LNCAP (cell line): ENCODE data around the gene ETV3.

Experiments used
- CTCF ChIP-seq: fragments of 450-650 bp; IDR thresholded peaks from 2 replicates; pipeline ENCODE4 v1.5.1; 2017; ENCODE audit warnings: mild to moderate bottlenecking

The ETV3 gene

GRCh38 chr1:157166590-157166989 lies 28.4 kb upstream of the ETV3 start:
- no peak for TF ChIP-seq CTCF

DNA sequence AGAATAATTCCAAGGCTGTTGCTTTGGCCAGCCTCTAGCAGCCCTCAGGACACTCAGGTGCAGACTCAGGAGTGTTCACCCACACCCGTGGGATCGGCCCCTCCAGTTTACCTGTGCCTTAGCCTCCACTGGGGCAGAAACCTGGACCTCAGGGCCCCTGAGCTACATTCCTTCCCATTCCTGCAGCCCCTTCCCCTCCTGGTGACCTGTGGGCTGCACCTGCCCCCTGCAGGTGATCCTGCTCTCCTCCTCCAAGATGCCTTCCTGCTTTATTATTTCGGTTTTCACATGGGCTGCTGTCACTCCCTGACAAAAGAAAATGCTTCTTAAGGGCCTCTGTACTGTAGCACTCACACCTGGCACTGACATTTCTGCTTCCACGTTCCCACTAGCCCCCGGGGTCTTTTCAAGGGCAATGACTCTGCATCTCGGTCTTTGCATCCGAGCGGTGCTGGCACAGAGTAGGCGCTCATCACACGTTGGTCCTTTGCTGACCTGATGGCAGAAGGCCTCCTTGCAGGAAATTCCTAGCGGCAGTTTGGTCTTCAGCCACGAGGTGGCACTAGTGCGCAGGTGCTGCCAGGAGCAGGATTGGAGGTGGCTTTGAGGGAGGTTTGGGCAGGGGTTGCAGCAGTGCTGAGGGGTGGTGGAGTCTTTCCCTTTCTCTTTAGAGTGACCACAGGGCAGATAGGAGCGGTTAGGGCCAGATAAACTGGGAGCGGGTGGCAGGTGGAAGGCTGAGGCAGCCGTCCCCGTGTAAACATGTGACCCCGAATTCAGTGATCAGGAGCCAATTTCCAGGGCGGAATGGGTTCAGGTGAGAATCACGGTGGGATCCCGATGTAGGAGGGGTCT lies 25.3 kb upstream of the ETV3 start:
- peak; percentile 99 for TF ChIP-seq CTCF

- TF ChIP-seq CTCF: no peak
These were observed 24.1 kb upstream of the ETV3 start for GRCh38 chr1:157162345-157162744.

DNA sequence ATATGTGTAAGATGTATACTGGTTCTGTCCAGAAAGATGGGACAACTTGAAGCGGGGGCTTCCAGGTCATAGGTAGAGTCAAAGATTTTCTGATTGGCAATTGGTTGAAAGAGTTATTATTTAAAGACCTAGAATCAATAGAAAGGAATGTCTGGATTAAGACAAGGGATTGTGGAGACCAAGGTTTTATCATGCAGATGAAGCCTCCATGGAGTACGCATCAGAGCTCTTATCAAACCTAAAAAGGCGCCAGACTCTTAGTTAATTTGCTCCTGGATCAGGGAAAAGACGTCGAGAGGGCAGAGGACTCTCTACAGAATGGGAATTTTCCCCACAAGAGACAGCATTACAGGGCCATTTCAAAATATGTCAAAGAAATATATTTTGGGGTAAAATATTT lies 23.7 kb upstream of the ETV3 start:
- TF ChIP-seq CTCF: no peak

DNA sequence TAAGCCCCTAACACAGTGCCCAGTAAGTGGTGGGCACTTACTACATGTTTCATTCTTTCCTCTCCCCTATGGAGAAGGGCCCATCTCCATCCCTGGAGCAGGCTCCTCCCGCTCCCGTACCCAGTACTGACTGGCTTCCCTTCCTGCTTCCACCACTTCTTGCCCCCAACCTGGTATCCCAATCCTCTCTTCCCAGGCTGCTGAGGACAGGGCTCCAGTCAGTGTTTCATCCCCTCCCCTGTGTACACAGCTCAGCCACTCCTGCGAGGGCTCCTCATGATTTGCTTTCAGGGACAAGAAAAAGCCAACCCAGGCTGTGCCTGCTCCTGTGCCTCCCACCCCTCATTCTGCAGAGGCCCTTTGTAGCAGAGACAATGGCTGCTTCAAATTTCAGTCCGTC lies 20.8 kb upstream of the ETV3 start:
- no peak for TF ChIP-seq CTCF

GRCh38 chr1:157157501-157158190 lies 19.5 kb upstream of the ETV3 start:
- no peak for TF ChIP-seq CTCF

- peak; percentile 96 for TF ChIP-seq CTCF
These were observed 17.9 kb upstream of the ETV3 start for GRCh38 chr1:157156058-157156541.
